Measurements from ENCODE around the gene SRP54.
"Not testable (repeated sequence)": the region's sequence is repeated elsewhere in the genome, so short reads cannot be mapped to it uniquely, and the experiment has no call there.

Gene SRP54

GRCh38 chr14:34985740-34986139, 2.9 kb downstream of the SRP54 start:
- DNase-seq, result no peak

GRCh38 chr14:34987180-34987579, 4.4 kb downstream of the SRP54 start:
- no peak for DNase-seq

GRCh38 chr14:34989762-34990161, 7.0 kb downstream of the SRP54 start:
- DNase-seq, result no peak

GRCh38 chr14:34993426-34993825, 10.6 kb downstream of the SRP54 start:
- no peak for DNase-seq

- no peak for DNase-seq
Observed at GRCh38 chr14:34994668-34995067, 11.9 kb downstream of the SRP54 start.

GRCh38 chr14:34997762-34998161, 15.0 kb downstream of the SRP54 start:
- DNase-seq, result no peak

- no peak for DNase-seq
Observed at GRCh38 chr14:34999500-34999899, 16.7 kb downstream of the SRP54 start.

GRCh38 chr14:35001621-35002020, 18.8 kb downstream of the SRP54 start:
- DNase-seq, result no peak

- DNase-seq, result no peak
Observed at GRCh38 chr14:35004839-35005238, 22.0 kb downstream of the SRP54 start.

GRCh38 chr14:35016568-35016967, 33.8 kb downstream of the SRP54 start:
- DNase-seq, result no peak

- DNase-seq, result no peak
Observed at GRCh38 chr14:35020713-35021112, 37.9 kb downstream of the SRP54 start.

GRCh38 chr14:35028435-35028834, 45.6 kb downstream of the SRP54 start:
- DNase-seq, result no peak

GRCh38 chr14:35032562-35032961, 49.8 kb downstream of the SRP54 start:
- DNase-seq, result no peak

- no peak for DNase-seq
Observed at GRCh38 chr14:35034440-35034833, 51.6 kb downstream of the SRP54 start.

- DNase-seq, result not testable (repeated sequence)
Observed at GRCh38 chr14:35034944-35035554, 52.3 kb downstream of the SRP54 start.

- DNase-seq, result not testable (repeated sequence)
Observed at GRCh38 chr14:35038312-35038711, 55.5 kb downstream of the SRP54 start.

- no peak for DNase-seq
Observed at GRCh38 chr14:35042632-35043031, 59.8 kb downstream of the SRP54 start.

GRCh38 chr14:35043046-35043445, 60.3 kb downstream of the SRP54 start:
- DNase-seq, result no peak

- DNase-seq, result no peak
Observed at GRCh38 chr14:35044939-35045797, 62.4 kb downstream of the SRP54 start.

- DNase-seq, result no peak
Observed at GRCh38 chr14:35045798-35046047, 62.9 kb downstream of the SRP54 start.

- DNase-seq, result peak; percentile 99
Observed at GRCh38 chr14:35046048-35046750, 63.4 kb downstream of the SRP54 start, which contains the start of gene FAM177A1. TSS of gene FAM177A1 (plus strand) at chr14:35046272. CDS start at chr14:35046464, 192 bp downstream.

- peak; percentile 67 for DNase-seq
Observed at GRCh38 chr14:35046751-35047536, 64.2 kb downstream of the SRP54 start.

GRCh38 chr14:35047976-35048513, 65.3 kb downstream of the SRP54 start:
- DNase-seq, result no peak
